ENCODE measurements around the gene POLE. TPM values are rescaled to one million over a fixed set of nuclear protein-coding genes. Genes with fewer than 3 reads are reported as not detected.

Gene POLE
- total and polyA plus RNA-seq, 4 donors = 7.6 to 39.2 (median 19.7) TPM

DNA sequence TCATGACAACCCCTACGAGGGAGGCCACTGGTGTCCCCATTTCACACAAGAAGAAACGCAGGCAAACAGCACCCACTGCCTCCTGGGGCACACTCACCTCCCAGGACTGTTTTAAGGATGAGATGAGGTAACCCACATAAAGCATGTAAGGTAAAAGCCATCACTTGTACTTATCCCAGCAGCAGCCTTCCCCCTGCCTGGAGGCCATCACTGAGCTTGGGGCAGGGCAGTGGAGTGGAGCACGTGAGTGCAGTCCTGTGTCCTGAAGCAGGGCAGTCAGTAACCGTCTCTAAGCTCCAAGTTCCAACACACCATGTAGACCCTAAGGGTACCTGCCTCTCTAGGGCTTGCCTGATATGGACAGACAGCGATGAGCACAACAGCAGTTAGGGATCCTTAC, 1.7 kb downstream of the POLE start:
- H3K27ac ChIP-seq (ENCODE audit: low read depth in 1 of 2, low read length in 2 of 2) = no peak overlapping the region
- H3K27me3 ChIP-seq (ENCODE audit: control insufficient read depth in 4 of 4, insufficient read depth in 4 of 4, low read length in 3 of 4) = no peaks in the 10 kb centered on the region
- no peaks in the 10 kb centered on the region for H3K9me3 ChIP-seq (ENCODE audit: control insufficient read depth in 4 of 4, low read length in 3 of 4)
- DNase-seq (ENCODE audit: low spot score) = no peak
- peaks cover 2 to 28% (median 17%) of the 10 kb centered on the region in 4 donors for H3K4me1 ChIP-seq (ENCODE audit: control insufficient read depth in 4 of 4, insufficient read depth in 4 of 4, low read length in 3 of 4)
- WGBS = 76% methylated on average over 5 of the region's 5 CpGs
- no peak overlapping the region for H3K4me3 ChIP-seq (ENCODE audit: low read depth in 1 of 3, low read length in 3 of 3)
- peaks cover 0 to 3% (median 0%) of the 10 kb centered on the region in 4 donors for H3K36me3 ChIP-seq (ENCODE audit: control insufficient read depth in 4 of 4, insufficient read depth in 3 of 4, low read depth in 1 of 4, low read length in 3 of 4)
- no peak for TF ChIP-seq NR2F2 (IDR thresholded peaks at IDR 0.05)
- TF ChIP-seq SP1 (IDR thresholded peaks at IDR 0.05) = no peak
- no peak for TF ChIP-seq TAF1 (conservative IDR thresholded peaks at IDR 0.05)
- TF ChIP-seq FOXA1 (IDR thresholded peaks at IDR 0.05) = no peak
- no peak for TF ChIP-seq HNF4G (IDR thresholded peaks at IDR 0.05)
- TF ChIP-seq RAD21 (IDR thresholded peaks at IDR 0.05) = no peak
- TF ChIP-seq GABPA (IDR thresholded peaks at IDR 0.05 in 1 of 2, conservative IDR thresholded peaks at IDR 0.05 in 1 of 2) = no peak
- no peak for TF ChIP-seq HNF4A (conservative IDR thresholded peaks at IDR 0.05)
- no peak overlapping the region for H3K9ac ChIP-seq (ENCODE audit: low read depth in 1 of 2, low read length in 2 of 2)

DNA sequence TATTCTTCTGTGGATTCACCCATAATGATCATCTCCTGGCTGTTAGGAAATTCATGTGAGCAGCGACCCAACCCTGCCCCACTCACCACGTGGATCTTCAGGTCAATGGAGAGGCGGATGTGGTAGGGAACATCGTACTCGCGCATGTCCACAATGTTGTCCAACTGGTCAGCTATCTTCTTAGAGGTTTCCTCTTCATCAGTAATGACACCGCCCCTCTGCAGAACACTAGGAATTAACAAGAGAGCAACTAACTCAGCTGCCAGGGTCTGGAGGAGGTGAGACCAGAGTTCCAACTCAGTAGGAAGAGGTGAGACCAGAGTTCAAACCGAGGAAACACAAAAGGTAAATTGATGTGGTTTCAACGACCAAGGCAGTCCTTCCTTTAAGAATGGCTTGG, 9.7 kb downstream of the POLE start:
- Histone ChIP-seq H3K36me3 (ENCODE audit: control insufficient read depth in 4 of 4, insufficient read depth in 3 of 4, low read depth in 1 of 4, low read length in 3 of 4) (peaks cover 3 to 34% (median 28%) of the 10 kb centered on the region in 4 donors), H3K27me3 (ENCODE audit: control insufficient read depth in 4 of 4, insufficient read depth in 4 of 4, low read length in 3 of 4) (no peaks in the 10 kb centered on the region), H3K27ac (ENCODE audit: low read depth in 1 of 2, low read length in 2 of 2) (no peak overlapping the region), H3K9me3 (ENCODE audit: control insufficient read depth in 4 of 4, low read length in 3 of 4) (no peaks in the 10 kb centered on the region), H3K9ac (ENCODE audit: low read depth in 1 of 2, low read length in 2 of 2) (no peak overlapping the region), H3K4me1 (ENCODE audit: control insufficient read depth in 4 of 4, insufficient read depth in 4 of 4, low read length in 3 of 4) (peaks cover 6 to 18% (median 12%) of the 10 kb centered on the region in 4 donors), H3K4me3 (ENCODE audit: low read depth in 1 of 3, low read length in 3 of 3) (no peak overlapping the region)
- no peak for DNase-seq (ENCODE audit: low spot score)
- 89% methylated on average over 9 of the region's 9 CpGs for WGBS
- TF ChIP-seq FOXA1 (IDR thresholded peaks at IDR 0.05) (no peak), RAD21 (IDR thresholded peaks at IDR 0.05) (no peak)
- TF ChIP-seq, protein P1, sequence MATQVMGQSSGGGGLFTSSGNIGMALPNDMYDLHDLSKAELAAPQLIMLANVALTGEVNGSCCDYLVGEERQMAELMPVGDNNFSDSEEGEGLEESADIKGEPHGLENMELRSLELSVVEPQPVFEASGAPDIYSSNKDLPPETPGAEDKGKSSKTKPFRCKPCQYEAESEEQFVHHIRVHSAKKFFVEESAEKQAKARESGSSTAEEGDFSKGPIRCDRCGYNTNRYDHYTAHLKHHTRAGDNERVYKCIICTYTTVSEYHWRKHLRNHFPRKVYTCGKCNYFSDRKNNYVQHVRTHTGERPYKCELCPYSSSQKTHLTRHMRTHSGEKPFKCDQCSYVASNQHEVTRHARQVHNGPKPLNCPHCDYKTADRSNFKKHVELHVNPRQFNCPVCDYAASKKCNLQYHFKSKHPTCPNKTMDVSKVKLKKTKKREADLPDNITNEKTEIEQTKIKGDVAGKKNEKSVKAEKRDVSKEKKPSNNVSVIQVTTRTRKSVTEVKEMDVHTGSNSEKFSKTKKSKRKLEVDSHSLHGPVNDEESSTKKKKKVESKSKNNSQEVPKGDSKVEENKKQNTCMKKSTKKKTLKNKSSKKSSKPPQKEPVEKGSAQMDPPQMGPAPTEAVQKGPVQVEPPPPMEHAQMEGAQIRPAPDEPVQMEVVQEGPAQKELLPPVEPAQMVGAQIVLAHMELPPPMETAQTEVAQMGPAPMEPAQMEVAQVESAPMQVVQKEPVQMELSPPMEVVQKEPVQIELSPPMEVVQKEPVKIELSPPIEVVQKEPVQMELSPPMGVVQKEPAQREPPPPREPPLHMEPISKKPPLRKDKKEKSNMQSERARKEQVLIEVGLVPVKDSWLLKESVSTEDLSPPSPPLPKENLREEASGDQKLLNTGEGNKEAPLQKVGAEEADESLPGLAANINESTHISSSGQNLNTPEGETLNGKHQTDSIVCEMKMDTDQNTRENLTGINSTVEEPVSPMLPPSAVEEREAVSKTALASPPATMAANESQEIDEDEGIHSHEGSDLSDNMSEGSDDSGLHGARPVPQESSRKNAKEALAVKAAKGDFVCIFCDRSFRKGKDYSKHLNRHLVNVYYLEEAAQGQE (IDR thresholded peaks at IDR 0.05) = no peak
- TF ChIP-seq, protein P2, sequence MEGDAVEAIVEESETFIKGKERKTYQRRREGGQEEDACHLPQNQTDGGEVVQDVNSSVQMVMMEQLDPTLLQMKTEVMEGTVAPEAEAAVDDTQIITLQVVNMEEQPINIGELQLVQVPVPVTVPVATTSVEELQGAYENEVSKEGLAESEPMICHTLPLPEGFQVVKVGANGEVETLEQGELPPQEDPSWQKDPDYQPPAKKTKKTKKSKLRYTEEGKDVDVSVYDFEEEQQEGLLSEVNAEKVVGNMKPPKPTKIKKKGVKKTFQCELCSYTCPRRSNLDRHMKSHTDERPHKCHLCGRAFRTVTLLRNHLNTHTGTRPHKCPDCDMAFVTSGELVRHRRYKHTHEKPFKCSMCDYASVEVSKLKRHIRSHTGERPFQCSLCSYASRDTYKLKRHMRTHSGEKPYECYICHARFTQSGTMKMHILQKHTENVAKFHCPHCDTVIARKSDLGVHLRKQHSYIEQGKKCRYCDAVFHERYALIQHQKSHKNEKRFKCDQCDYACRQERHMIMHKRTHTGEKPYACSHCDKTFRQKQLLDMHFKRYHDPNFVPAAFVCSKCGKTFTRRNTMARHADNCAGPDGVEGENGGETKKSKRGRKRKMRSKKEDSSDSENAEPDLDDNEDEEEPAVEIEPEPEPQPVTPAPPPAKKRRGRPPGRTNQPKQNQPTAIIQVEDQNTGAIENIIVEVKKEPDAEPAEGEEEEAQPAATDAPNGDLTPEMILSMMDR (IDR thresholded peaks at IDR 0.05; ENCODE audit: low read depth, low read length, missing input control) = no peak

DNA sequence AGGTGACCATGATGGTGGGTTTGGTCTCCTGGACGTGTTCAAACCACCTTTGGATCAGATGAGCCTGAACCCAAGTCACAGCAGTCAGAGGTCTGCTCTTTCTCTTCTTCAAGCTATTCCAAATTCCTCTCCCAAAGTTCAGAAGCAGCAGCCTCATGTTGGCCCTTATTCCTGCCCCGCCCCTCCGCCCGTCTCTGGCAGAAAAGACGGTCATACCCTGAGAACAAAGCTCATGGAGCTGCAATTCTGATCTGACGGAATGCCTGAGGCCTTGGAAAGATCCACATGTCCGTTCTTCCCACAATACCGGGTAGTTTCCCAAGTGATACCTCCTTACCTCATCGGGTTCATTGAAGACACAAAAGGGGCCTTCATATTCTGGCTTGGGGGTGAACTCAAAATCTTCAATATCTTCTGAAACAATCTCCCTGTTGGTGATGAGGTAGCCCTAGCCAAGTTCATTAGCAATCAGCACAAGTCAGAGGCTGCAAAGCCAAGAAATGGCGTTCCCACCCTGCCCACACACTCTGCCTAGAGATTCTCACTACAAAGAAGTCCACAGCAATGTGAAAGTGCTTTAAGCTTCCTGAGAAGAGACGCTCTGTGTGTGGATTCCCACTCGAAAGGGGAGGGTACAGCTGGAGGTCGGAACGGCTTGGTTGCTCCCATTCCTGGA, 11.2 kb downstream of the POLE start:
- Histone ChIP-seq H3K36me3 (ENCODE audit: control insufficient read depth in 4 of 4, insufficient read depth in 3 of 4, low read depth in 1 of 4, low read length in 3 of 4) (peaks cover 6 to 38% (median 28%) of the 10 kb centered on the region in 4 donors), H3K4me3 (ENCODE audit: low read depth in 1 of 3, low read length in 3 of 3) (no peak overlapping the region), H3K27ac (ENCODE audit: low read depth in 1 of 2, low read length in 2 of 2) (no peak overlapping the region), H3K27me3 (ENCODE audit: control insufficient read depth in 4 of 4, insufficient read depth in 4 of 4, low read length in 3 of 4) (no peaks in the 10 kb centered on the region), H3K9me3 (ENCODE audit: control insufficient read depth in 4 of 4, low read length in 3 of 4) (no peaks in the 10 kb centered on the region), H3K9ac (ENCODE audit: low read depth in 1 of 2, low read length in 2 of 2) (no peak overlapping the region), H3K4me1 (ENCODE audit: control insufficient read depth in 4 of 4, insufficient read depth in 4 of 4, low read length in 3 of 4) (peaks cover 9 to 23% (median 19%) of the 10 kb centered on the region in 4 donors)
- no peak for DNase-seq (ENCODE audit: low spot score)
- whole genome bisulfite sequencing = 97% methylated on average over 14 of the region's 14 CpGs
- TF ChIP-seq SP1 (IDR thresholded peaks at IDR 0.05) (no peak), EGR1 (IDR thresholded peaks at IDR 0.05; ENCODE audit: low read depth in 2 of 2) (no peak), YY1 (IDR thresholded peaks at IDR 0.05) (no peak), RAD21 (IDR thresholded peaks at IDR 0.05) (no peak), FOXA2 (IDR thresholded peaks at IDR 0.05) (no peak), TAF1 (conservative IDR thresholded peaks at IDR 0.05) (no peak), JUND (IDR thresholded peaks at IDR 0.05) (no peak), GABPA (IDR thresholded peaks at IDR 0.05 in 1 of 2, conservative IDR thresholded peaks at IDR 0.05 in 1 of 2) (no peak), NR2F2 (IDR thresholded peaks at IDR 0.05) (no peak)
- TF ChIP-seq, protein P3, sequence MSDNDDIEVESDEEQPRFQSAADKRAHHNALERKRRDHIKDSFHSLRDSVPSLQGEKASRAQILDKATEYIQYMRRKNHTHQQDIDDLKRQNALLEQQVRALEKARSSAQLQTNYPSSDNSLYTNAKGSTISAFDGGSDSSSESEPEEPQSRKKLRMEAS (IDR thresholded peaks at IDR 0.05) = no peak
- TF ChIP-seq, protein P2 (IDR thresholded peaks at IDR 0.05; ENCODE audit: low read depth, low read length, missing input control) = no peak
- TF ChIP-seq, protein P1 (IDR thresholded peaks at IDR 0.05) = no peak
